ENCODE results near the gene MAGI3.

Gene MAGI3

GRCh38 chr1:113647164-113647563, 256.8 kb downstream of the MAGI3 start:
- no peaks in the 10 kb centered on the region for H3K27me3 ChIP-seq (ENCODE audit: low read depth, low read length)
- H2AFZ ChIP-seq (ENCODE audit: low read depth, low read length), result no peak overlapping the region
- H3K9ac ChIP-seq (ENCODE audit: low read length), result no peak overlapping the region
- TF ChIP-seq EZH2phosphoT487 (IDR thresholded peaks at IDR 0.05; ENCODE audit: low read depth) (no peak), CTCF (IDR thresholded peaks at IDR 0.05; ENCODE audit: low read depth, low read length) (no peak)
- H3K4me1 ChIP-seq (ENCODE audit: low read length), result no peaks in the 10 kb centered on the region
- H3K27ac ChIP-seq (ENCODE audit: low read length), result no peak overlapping the region
- no peaks in the 10 kb centered on the region for H3K79me2 ChIP-seq (ENCODE audit: low read length)
- no peaks in the 10 kb centered on the region for H3K36me3 ChIP-seq (replicated peaks; ENCODE audit: low read depth, low read length)
- no peak overlapping the region for H3K4me2 ChIP-seq (ENCODE audit: low read length)
- no peaks in the 10 kb centered on the region for H3K9me3 ChIP-seq (ENCODE audit: insufficient read depth, low read length)
- no peak overlapping the region for H3K4me3 ChIP-seq (ENCODE audit: low read length)
- H4K20me1 ChIP-seq (ENCODE audit: insufficient read depth, low read length), result no peaks in the 10 kb centered on the region

DNA sequence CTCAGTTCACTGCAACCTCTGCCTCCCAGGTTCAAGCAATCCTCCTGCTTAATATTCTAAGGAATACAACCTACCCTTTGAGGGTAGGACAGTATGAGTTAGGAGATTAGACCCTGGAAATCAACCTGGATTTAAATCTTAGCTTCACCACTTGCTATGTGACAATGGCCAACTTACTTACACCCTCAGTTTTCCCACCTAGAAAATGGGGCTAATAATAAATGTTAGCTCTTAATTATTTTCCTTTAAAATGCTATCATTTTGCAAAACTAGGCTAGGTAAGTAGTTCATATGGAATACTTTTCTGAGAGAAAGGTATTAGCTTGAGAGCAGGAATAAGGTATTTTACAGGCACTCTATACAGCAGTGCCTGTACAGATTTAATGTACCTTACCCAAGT, 258.2 kb downstream of the MAGI3 start:
- no peaks in the 10 kb centered on the region for H3K79me2 ChIP-seq (ENCODE audit: low read length)
- no peaks in the 10 kb centered on the region for H3K36me3 ChIP-seq (replicated peaks; ENCODE audit: low read depth, low read length)
- H3K4me2 ChIP-seq (ENCODE audit: low read length), result no peak overlapping the region
- H2AFZ ChIP-seq (ENCODE audit: low read depth, low read length), result no peak overlapping the region
- H3K4me3 ChIP-seq (ENCODE audit: low read length), result no peak overlapping the region
- H3K27me3 ChIP-seq (ENCODE audit: low read depth, low read length), result no peaks in the 10 kb centered on the region
- no peak overlapping the region for H3K9ac ChIP-seq (ENCODE audit: low read length)
- H3K27ac ChIP-seq (ENCODE audit: low read length), result no peak overlapping the region
- TF ChIP-seq CTCF (IDR thresholded peaks at IDR 0.05; ENCODE audit: low read depth, low read length), result no peak
- no peak for TF ChIP-seq EZH2phosphoT487 (IDR thresholded peaks at IDR 0.05; ENCODE audit: low read depth)
- no peaks in the 10 kb centered on the region for H3K4me1 ChIP-seq (ENCODE audit: low read length)
- no peaks in the 10 kb centered on the region for H3K9me3 ChIP-seq (ENCODE audit: insufficient read depth, low read length)
- H4K20me1 ChIP-seq (ENCODE audit: insufficient read depth, low read length), result no peaks in the 10 kb centered on the region

DNA sequence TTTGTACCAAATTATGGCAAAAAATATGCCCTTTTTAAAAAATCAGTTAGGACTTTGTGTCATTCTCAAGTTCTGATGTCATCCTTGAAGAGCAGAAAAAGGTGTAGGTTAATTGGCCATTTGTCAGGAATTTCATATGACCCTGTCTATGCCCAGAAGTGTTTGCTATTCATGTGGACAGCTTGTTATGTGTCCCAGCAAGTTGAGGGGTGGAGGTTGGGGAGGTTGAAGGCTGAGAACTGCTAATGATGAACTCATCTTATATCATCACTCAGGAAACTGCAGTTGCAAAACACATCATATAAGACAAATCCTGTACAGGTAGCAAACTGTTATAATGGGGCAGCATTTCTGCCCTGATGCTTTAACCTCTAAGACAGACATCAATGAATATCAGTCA, 262.5 kb downstream of the MAGI3 start:
- Histone ChIP-seq H3K9me3 (ENCODE audit: insufficient read depth, low read length) (no peaks in the 10 kb centered on the region), H3K36me3 (replicated peaks; ENCODE audit: low read depth, low read length) (no peaks in the 10 kb centered on the region), H3K79me2 (ENCODE audit: low read length) (no peaks in the 10 kb centered on the region), H3K27me3 (ENCODE audit: low read depth, low read length) (no peaks in the 10 kb centered on the region), H3K27ac (ENCODE audit: low read length) (no peak overlapping the region), H3K9ac (ENCODE audit: low read length) (no peak overlapping the region), H2AFZ (ENCODE audit: low read depth, low read length) (no peak overlapping the region), H3K4me2 (ENCODE audit: low read length) (no peak overlapping the region), H3K4me3 (ENCODE audit: low read length) (no peak overlapping the region), H4K20me1 (ENCODE audit: insufficient read depth, low read length) (no peaks in the 10 kb centered on the region), H3K4me1 (ENCODE audit: low read length) (no peaks in the 10 kb centered on the region)
- no peak for TF ChIP-seq CTCF (IDR thresholded peaks at IDR 0.05; ENCODE audit: low read depth, low read length)

DNA sequence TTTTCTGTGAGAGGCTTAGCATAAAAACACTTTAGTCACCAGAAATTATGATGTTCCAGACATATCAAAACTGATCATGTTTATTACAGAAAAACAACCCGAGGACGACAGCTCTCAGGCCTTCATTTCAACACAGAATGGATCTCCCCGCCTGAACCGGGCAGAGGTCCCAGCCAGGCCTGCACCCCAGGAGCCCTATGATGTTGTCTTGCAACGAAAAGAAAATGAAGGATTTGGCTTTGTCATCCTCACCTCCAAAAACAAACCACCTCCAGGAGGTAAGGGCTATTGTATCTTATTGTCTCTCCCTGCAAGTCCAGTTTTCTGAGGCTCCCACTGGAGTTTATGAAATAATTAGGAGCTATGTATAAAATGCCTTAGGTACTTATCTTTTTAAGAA, 263.4 kb downstream of the MAGI3 start:
- no peaks in the 10 kb centered on the region for H3K36me3 ChIP-seq (replicated peaks; ENCODE audit: low read depth, low read length)

More for the DNA sequence above, 263.4 kb downstream of the MAGI3 start:
- TF ChIP-seq CTCF (IDR thresholded peaks at IDR 0.05; ENCODE audit: low read depth, low read length), result no peak
- TF ChIP-seq EZH2phosphoT487 (IDR thresholded peaks at IDR 0.05; ENCODE audit: low read depth), result no peak
- no peak overlapping the region for H3K4me3 ChIP-seq (ENCODE audit: low read length)
- no peak overlapping the region for H2AFZ ChIP-seq (ENCODE audit: low read depth, low read length)
- no peaks in the 10 kb centered on the region for H4K20me1 ChIP-seq (ENCODE audit: insufficient read depth, low read length)
- no peaks in the 10 kb centered on the region for H3K27me3 ChIP-seq (ENCODE audit: low read depth, low read length)
- no peaks in the 10 kb centered on the region for H3K79me2 ChIP-seq (ENCODE audit: low read length)
- no peaks in the 10 kb centered on the region for H3K4me1 ChIP-seq (ENCODE audit: low read length)
- no peak overlapping the region for H3K27ac ChIP-seq (ENCODE audit: low read length)
- H3K9me3 ChIP-seq (ENCODE audit: insufficient read depth, low read length), result no peaks in the 10 kb centered on the region
- H3K4me2 ChIP-seq (ENCODE audit: low read length), result no peak overlapping the region
- no peak overlapping the region for H3K9ac ChIP-seq (ENCODE audit: low read length)

Data from OCI-LY3 (cell line).